ENCODE measurements around the gene ATG2B. TPM values are rescaled to one million over a fixed set of nuclear protein-coding genes. Genes with fewer than 3 reads are reported as not detected.

The ATG2B gene
- total and polyA plus RNA-seq, 2 donors = 9.6 to 15.2 TPM

DNA sequence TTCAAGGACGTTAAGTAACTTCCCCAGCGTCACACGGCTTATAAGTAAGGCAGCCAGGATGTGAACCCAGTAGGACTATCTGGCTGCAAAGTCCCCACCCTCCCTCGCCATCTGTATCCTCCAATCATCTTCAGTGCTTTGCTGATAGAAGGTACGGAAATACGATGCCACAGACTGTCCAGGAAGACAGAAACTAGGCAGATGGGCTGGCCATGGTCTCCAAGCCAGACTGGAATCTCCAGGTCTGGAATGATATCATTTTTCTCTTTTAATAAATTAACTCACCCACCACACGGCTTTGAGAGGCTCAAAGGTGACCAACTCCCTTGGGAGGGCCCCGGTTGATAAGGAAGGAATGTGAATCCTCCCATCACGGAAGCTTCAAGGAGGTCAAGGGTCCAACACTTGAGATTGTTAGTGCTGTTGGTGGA, 123.4 kb downstream of the ATG2B start:
- DNase-seq (ENCODE audit: low read depth in 6 of 9, low spot score in 9 of 9) = no peak
- no peak overlapping the region for H3K4me3 ChIP-seq (ENCODE audit: low read length in 2 of 2)
- H3K27me3 ChIP-seq (ENCODE audit: control insufficient read depth in 2 of 2, insufficient read depth in 1 of 2, low read length in 1 of 2) = no peaks in the 10 kb centered on the region
- H3K36me3 ChIP-seq (ENCODE audit: control insufficient read depth in 2 of 2, insufficient read depth in 2 of 2, low read length in 1 of 2) = no peaks in the 10 kb centered on the region
- WGBS = 80% methylated on average over 9 of the region's 9 CpGs
- no peaks in the 10 kb centered on the region for H3K4me1 ChIP-seq (ENCODE audit: control insufficient read depth in 2 of 2, insufficient read depth in 2 of 2, low read length in 2 of 2)
- H3K27ac ChIP-seq (ENCODE audit: low read depth in 1 of 2, low read length in 1 of 2) = no peak overlapping the region
- H3K9me3 ChIP-seq (ENCODE audit: control insufficient read depth in 2 of 2, insufficient read depth in 1 of 2, low read length in 1 of 2) = no peaks in the 10 kb centered on the region

DNA sequence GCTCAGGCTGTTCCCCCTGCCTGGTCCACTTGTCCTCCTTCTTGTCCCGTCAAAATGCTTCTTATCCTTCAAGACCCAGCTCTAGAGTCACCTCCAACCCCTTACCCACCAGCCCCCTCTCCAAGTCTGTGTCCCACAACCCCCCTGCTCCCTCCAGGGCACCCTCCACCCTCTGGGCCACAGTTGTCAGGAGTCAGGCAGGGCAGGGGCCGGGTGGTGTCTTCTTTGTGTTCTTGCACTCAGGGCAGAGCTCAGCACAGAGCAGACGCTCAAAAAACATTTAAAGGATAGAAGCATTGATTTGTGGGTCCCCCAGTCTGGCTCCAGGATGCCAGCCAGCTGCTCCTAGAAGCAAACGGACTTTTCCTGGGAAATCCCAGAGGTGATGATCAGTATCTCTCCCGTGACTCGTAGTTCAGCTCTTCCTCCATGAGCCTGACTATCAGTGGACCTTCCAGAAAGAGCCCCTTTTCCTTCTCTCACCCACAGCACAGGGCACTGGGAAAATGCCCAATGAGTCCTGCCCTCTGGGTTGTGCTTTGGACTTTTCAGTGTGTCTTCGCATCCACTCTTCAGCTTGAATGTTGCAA, 124.4 kb downstream of the ATG2B start:
- no peak for DNase-seq (ENCODE audit: low read depth in 6 of 9, low spot score in 9 of 9)
- Histone ChIP-seq H3K9me3 (ENCODE audit: control insufficient read depth in 2 of 2, insufficient read depth in 1 of 2, low read length in 1 of 2) (no peaks in the 10 kb centered on the region), H3K36me3 (ENCODE audit: control insufficient read depth in 2 of 2, insufficient read depth in 2 of 2, low read length in 1 of 2) (no peaks in the 10 kb centered on the region), H3K4me1 (ENCODE audit: control insufficient read depth in 2 of 2, insufficient read depth in 2 of 2, low read length in 2 of 2) (no peaks in the 10 kb centered on the region), H3K4me3 (ENCODE audit: low read length in 2 of 2) (no peak overlapping the region), H3K27ac (ENCODE audit: low read depth in 1 of 2, low read length in 1 of 2) (no peak overlapping the region), H3K27me3 (ENCODE audit: control insufficient read depth in 2 of 2, insufficient read depth in 1 of 2, low read length in 1 of 2) (no peaks in the 10 kb centered on the region)
- WGBS = 79% methylated on average over 7 of the region's 7 CpGs

- DNase-seq (ENCODE audit: low read depth in 6 of 9, low spot score in 9 of 9) = no peak
- WGBS = 100% methylated on average over 2 of the region's 2 CpGs
- Histone ChIP-seq H3K27ac (ENCODE audit: low read depth in 1 of 2, low read length in 1 of 2) (no peak overlapping the region), H3K36me3 (ENCODE audit: control insufficient read depth in 2 of 2, insufficient read depth in 2 of 2, low read length in 1 of 2) (no peaks in the 10 kb centered on the region), H3K9me3 (ENCODE audit: control insufficient read depth in 2 of 2, insufficient read depth in 1 of 2, low read length in 1 of 2) (no peaks in the 10 kb centered on the region), H3K4me3 (ENCODE audit: low read length in 2 of 2) (no peak overlapping the region), H3K27me3 (ENCODE audit: control insufficient read depth in 2 of 2, insufficient read depth in 1 of 2, low read length in 1 of 2) (no peaks in the 10 kb centered on the region), H3K4me1 (ENCODE audit: control insufficient read depth in 2 of 2, insufficient read depth in 2 of 2, low read length in 2 of 2) (no peaks in the 10 kb centered on the region)
Measured at GRCh38 chr14:96237641-96238040, 125.5 kb downstream of the ATG2B start.

GRCh38 chr14:96235426-96235825, 127.7 kb downstream of the ATG2B start:
- no peak for DNase-seq (ENCODE audit: low read depth in 6 of 9, low spot score in 9 of 9)
- Histone ChIP-seq H3K27ac (ENCODE audit: low read depth in 1 of 2, low read length in 1 of 2) (no peak overlapping the region), H3K4me1 (ENCODE audit: control insufficient read depth in 2 of 2, insufficient read depth in 2 of 2, low read length in 2 of 2) (no peaks in the 10 kb centered on the region), H3K36me3 (ENCODE audit: control insufficient read depth in 2 of 2, insufficient read depth in 2 of 2, low read length in 1 of 2) (no peaks in the 10 kb centered on the region), H3K27me3 (ENCODE audit: control insufficient read depth in 2 of 2, insufficient read depth in 1 of 2, low read length in 1 of 2) (no peaks in the 10 kb centered on the region), H3K9me3 (ENCODE audit: control insufficient read depth in 2 of 2, insufficient read depth in 1 of 2, low read length in 1 of 2) (no peaks in the 10 kb centered on the region), H3K4me3 (ENCODE audit: low read length in 2 of 2) (no peak overlapping the region)
- WGBS = 50% methylated on average over 4 of the region's 4 CpGs

DNA sequence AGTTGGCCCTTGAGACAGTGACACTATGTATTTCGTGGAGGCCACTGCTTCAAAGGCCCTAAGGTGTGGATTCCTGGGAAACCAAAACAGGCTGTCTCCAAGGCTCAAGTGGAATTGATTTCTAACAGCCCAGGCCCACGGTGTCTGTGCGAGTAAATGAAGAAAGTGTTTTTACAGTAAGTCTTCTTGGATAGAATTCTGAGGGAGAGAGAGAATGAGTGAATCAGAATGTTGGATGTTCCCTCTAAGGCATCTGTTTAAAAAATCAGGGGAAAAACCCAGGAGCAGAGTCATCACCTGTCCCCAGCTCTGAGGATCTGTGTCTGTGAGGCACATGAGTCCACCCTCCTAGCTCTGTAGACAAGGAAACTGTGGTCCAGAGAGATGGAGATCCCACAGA, 129.5 kb downstream of the ATG2B start:
- no peak for DNase-seq (ENCODE audit: low read depth in 6 of 9, low spot score in 9 of 9)
- peaks cover 0 to 4% of the 10 kb centered on the region in 2 donors for H3K9me3 ChIP-seq (ENCODE audit: control insufficient read depth in 2 of 2, insufficient read depth in 1 of 2, low read length in 1 of 2)
- H3K36me3 ChIP-seq (ENCODE audit: control insufficient read depth in 2 of 2, insufficient read depth in 2 of 2, low read length in 1 of 2) = no peaks in the 10 kb centered on the region
- no peaks in the 10 kb centered on the region for H3K27me3 ChIP-seq (ENCODE audit: control insufficient read depth in 2 of 2, insufficient read depth in 1 of 2, low read length in 1 of 2)
- H3K27ac ChIP-seq (ENCODE audit: low read depth in 1 of 2, low read length in 1 of 2) = no peak overlapping the region
- no peak overlapping the region for H3K4me3 ChIP-seq (ENCODE audit: low read length in 2 of 2)
- H3K4me1 ChIP-seq (ENCODE audit: control insufficient read depth in 2 of 2, insufficient read depth in 2 of 2, low read length in 2 of 2) = no peaks in the 10 kb centered on the region
- WGBS = 81% methylated on average over 3 of the region's 3 CpGs

DNA sequence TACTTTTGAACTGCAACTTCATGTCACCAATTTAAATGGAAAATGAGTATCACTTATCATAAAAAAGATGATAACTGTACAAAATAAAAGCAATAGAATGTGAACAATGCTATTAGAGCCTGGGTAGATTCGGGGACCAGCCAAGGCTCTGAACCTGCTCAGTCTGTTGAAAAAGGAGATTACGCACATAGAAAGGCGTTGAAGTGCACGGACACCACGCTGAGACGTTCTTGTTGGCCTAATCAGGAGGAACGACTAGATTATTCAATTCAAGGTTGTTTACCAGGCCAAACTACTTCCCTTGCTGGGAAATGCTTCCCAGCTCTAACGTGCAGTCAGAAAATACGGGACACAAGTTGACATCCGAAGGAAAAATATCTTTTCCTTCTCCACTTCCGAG, 130.6 kb downstream of the ATG2B start:
- Histone ChIP-seq H3K27me3 (ENCODE audit: control insufficient read depth in 2 of 2, insufficient read depth in 1 of 2, low read length in 1 of 2) (no peaks in the 10 kb centered on the region), H3K4me1 (ENCODE audit: control insufficient read depth in 2 of 2, insufficient read depth in 2 of 2, low read length in 2 of 2) (no peaks in the 10 kb centered on the region), H3K9me3 (ENCODE audit: control insufficient read depth in 2 of 2, insufficient read depth in 1 of 2, low read length in 1 of 2) (peaks cover 0 to 4% of the 10 kb centered on the region in 2 donors), H3K36me3 (ENCODE audit: control insufficient read depth in 2 of 2, insufficient read depth in 2 of 2, low read length in 1 of 2) (no peaks in the 10 kb centered on the region), H3K27ac (ENCODE audit: low read depth in 1 of 2, low read length in 1 of 2) (no peak overlapping the region), H3K4me3 (ENCODE audit: low read length in 2 of 2) (no peak overlapping the region)
- 91% methylated on average over 11 of the region's 11 CpGs for WGBS
- no peak for DNase-seq (ENCODE audit: low read depth in 6 of 9, low spot score in 9 of 9)

- Histone ChIP-seq H3K4me1 (ENCODE audit: control insufficient read depth in 2 of 2, insufficient read depth in 2 of 2, low read length in 2 of 2) (no peaks in the 10 kb centered on the region), H3K27me3 (ENCODE audit: control insufficient read depth in 2 of 2, insufficient read depth in 1 of 2, low read length in 1 of 2) (no peaks in the 10 kb centered on the region), H3K27ac (ENCODE audit: low read depth in 1 of 2, low read length in 1 of 2) (no peak overlapping the region), H3K4me3 (ENCODE audit: low read length in 2 of 2) (no peak overlapping the region), H3K36me3 (ENCODE audit: control insufficient read depth in 2 of 2, insufficient read depth in 2 of 2, low read length in 1 of 2) (no peaks in the 10 kb centered on the region), H3K9me3 (ENCODE audit: control insufficient read depth in 2 of 2, insufficient read depth in 1 of 2, low read length in 1 of 2) (peaks cover 0 to 4% of the 10 kb centered on the region in 2 donors)
- no peak for DNase-seq (ENCODE audit: low read depth in 6 of 9, low spot score in 9 of 9)
- 88% methylated on average over 12 of the region's 12 CpGs for WGBS
Measured at GRCh38 chr14:96231526-96232130, 131.5 kb downstream of the ATG2B start.

DNA sequence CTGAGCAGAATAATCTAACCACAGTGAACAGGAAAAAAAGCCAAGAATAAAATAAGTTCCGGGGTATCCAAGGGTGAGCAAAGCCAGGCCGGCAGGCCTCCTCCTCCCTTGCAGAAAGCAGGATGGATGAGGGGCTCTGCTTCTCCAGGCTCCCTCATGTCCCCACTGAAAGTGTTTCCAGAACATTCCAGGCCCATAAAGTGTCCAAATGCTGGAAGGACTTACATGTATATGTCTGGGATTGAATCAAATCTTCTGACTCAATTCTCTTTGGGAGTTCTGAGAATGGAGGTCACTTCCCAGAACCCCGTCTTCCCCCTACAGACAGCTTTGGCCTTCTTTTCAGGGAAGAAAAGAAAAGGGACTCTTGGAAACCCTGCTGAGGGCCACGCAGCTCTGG, 132.1 kb downstream of the ATG2B start:
- Histone ChIP-seq H3K4me1 (ENCODE audit: control insufficient read depth in 2 of 2, insufficient read depth in 2 of 2, low read length in 2 of 2) (no peaks in the 10 kb centered on the region), H3K36me3 (ENCODE audit: control insufficient read depth in 2 of 2, insufficient read depth in 2 of 2, low read length in 1 of 2) (no peaks in the 10 kb centered on the region), H3K9me3 (ENCODE audit: control insufficient read depth in 2 of 2, insufficient read depth in 1 of 2, low read length in 1 of 2) (peaks cover 0 to 4% of the 10 kb centered on the region in 2 donors), H3K4me3 (ENCODE audit: low read length in 2 of 2) (no peak overlapping the region), H3K27me3 (ENCODE audit: control insufficient read depth in 2 of 2, insufficient read depth in 1 of 2, low read length in 1 of 2) (no peaks in the 10 kb centered on the region), H3K27ac (ENCODE audit: low read depth in 1 of 2, low read length in 1 of 2) (no peak overlapping the region)
- whole genome bisulfite sequencing = 88% methylated on average over 4 of the region's 4 CpGs
- DNase-seq (ENCODE audit: low read depth in 6 of 9, low spot score in 9 of 9) = no peak

DNA sequence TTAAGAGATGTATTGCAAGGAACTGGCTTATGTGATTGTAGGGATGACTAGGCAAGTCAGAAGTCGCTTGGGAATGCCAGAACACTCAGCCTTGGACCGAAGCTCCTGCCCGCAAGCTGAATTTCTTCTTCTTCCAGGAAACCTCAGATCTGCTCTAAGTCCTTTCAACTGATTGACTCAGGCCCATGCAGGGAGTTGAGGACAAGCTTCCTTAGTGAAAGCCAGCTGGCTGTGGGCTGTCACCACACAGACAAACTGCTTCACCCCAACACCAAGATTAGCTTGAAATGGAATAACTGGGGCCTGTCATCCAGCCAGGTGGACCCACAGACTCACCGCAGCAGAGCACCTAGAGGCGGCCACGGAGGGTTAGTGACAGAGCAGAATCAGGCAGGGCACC, 133.8 kb downstream of the ATG2B start:
- no peaks in the 10 kb centered on the region for H3K27me3 ChIP-seq (ENCODE audit: control insufficient read depth in 2 of 2, insufficient read depth in 1 of 2, low read length in 1 of 2)
- peaks cover 0 to 2% of the 10 kb centered on the region in 2 donors for H3K4me1 ChIP-seq (ENCODE audit: control insufficient read depth in 2 of 2, insufficient read depth in 2 of 2, low read length in 2 of 2)
- no peaks in the 10 kb centered on the region for H3K36me3 ChIP-seq (ENCODE audit: control insufficient read depth in 2 of 2, insufficient read depth in 2 of 2, low read length in 1 of 2)
- DNase-seq (ENCODE audit: low read depth in 6 of 9, low spot score in 9 of 9) = no peak
- H3K9me3 ChIP-seq (ENCODE audit: control insufficient read depth in 2 of 2, insufficient read depth in 1 of 2, low read length in 1 of 2) = peaks cover 0 to 4% of the 10 kb centered on the region in 2 donors
- no peak overlapping the region for H3K27ac ChIP-seq (ENCODE audit: low read depth in 1 of 2, low read length in 1 of 2)
- 94% methylated on average over 6 of the region's 6 CpGs for WGBS
- H3K4me3 ChIP-seq (ENCODE audit: low read length in 2 of 2) = no peak overlapping the region

Data from thymus (tissue), 11 donors.